ENCODE data around the gene RAB14. TPM values are rescaled to one million over a fixed set of nuclear protein-coding genes. Genes with fewer than 3 reads are reported as not detected.

The RAB14 gene
- total and polyA plus RNA-seq, 10 of the 15 experiments (the other 5 are each of a cell fraction or from before 2014, with no cell fraction given), result 16.7 to 59.9 (median 25.4) TPM

DNA sequence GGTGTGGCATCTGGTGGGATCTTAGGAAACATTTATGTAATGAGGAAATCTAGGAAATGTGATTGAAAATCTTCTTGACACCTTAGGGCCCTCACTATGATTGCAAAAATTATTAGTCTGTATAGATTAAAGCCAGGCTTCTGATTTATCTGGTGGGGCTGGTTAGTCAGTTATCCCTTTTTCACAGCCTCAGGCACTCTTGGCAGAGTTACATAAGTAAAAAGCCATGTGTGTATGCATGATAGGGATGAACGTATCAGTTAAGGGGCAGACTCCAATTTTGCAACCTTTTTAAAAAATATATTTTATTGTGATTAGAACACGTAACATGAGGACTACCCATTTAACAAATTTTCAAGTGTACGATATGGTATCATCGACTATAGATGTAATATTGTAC lies 30.6 kb upstream of the RAB14 start:
- FAIRE-seq (no peak), ATAC-seq (no peak), DNase-seq (ENCODE audit: low read depth, low spot score) (no peak)
- Histone ChIP-seq H3K27ac (ENCODE audit: control insufficient read depth, insufficient read depth) (no peak overlapping the region), H3K79me2 (ENCODE audit: control insufficient read depth, insufficient read depth, low read length) (no peaks in the 10 kb centered on the region), H3K4me1 (ENCODE audit: control insufficient read depth, insufficient read depth, low read length) (no peaks in the 10 kb centered on the region), H2AFZ (ENCODE audit: control insufficient read depth, low read depth, low read length) (no peak overlapping the region), H3K9ac (ENCODE audit: control insufficient read depth, insufficient read depth, low read length) (no peak overlapping the region), H3K4me3 (no peak overlapping the region), H3K4me2 (ENCODE audit: control insufficient read depth, insufficient read depth) (no peak overlapping the region), H3K27me3 (replicated peaks in 1 of 2; ENCODE audit: control insufficient read depth in 2 of 2, insufficient read depth in 2 of 2, low read length in 1 of 2) (no peaks in the 10 kb centered on the region), H4K20me1 (ENCODE audit: control insufficient read depth, insufficient read depth) (no peaks in the 10 kb centered on the region), H3K9me3 (replicated peaks; ENCODE audit: control insufficient read depth, insufficient read depth, low read length) (no peaks in the 10 kb centered on the region), H3K36me3 (ENCODE audit: control insufficient read depth in 2 of 2, insufficient read depth in 2 of 2, low read length in 1 of 2) (no peaks in the 10 kb centered on the region; a peak in 1 of 4 replicates)
- no TSS peak for BruUV-seq (replicated peaks)
- in situ Hi-C loops (cut with MboI), result no loop called here
- intact Hi-C loops (cut with micrococcal nuclease; ENCODE audit: unreplicated experiment), result no loop called here
- CTCF ChIA-PET, result interaction anchor here (0.9 to 1.0 kb wide), 3 partner anchors 10 to 19 kb away, joined by 3 to 4 read pairs (median 3); no protein-coding TSS in a partner anchor
- POLR2A ChIA-PET, result no interaction called here
- RAD21 ChIA-PET (ENCODE audit: unreplicated experiment), result no interaction called here
- SMC1A ChIA-PET (ENCODE audit: uncharacterized antibody, unreplicated experiment), result no interaction called here
- 83% methylated on average over 4 of the region's 4 CpGs for WGBS (ENCODE audit: insufficient coverage, insufficient replicate concordance, low lambda C conversion rate, missing lambda C conversion rate)
- TF ChIP-seq CHD1 (IDR thresholded peaks at IDR 0.05; ENCODE audit: low read depth, low read length) (no peak), ZNF384 (IDR thresholded peaks at IDR 0.05; ENCODE audit: borderline replicate concordance, low read depth, low read length) (no peak), BACH1 (IDR thresholded peaks at IDR 0.05; ENCODE audit: borderline replicate concordance) (no peak), PAX5 (IDR thresholded peaks at IDR 0.05; ENCODE audit: borderline replicate concordance, low read depth, low read length) (no peak), HDAC2 (IDR thresholded peaks at IDR 0.05) (no peak), RAD21 (IDR thresholded peaks at IDR 0.05; ENCODE audit: insufficient read depth, low read depth, low read length) (no peak), ZBED1 (IDR thresholded peaks at IDR 0.05; ENCODE audit: borderline replicate concordance) (no peak), ZNF274 (IDR thresholded peaks at IDR 0.05; ENCODE audit: insufficient read depth, insufficient read length) (no peak), MYC (IDR thresholded peaks at IDR 0.05; ENCODE audit: insufficient read depth, insufficient read length, insufficient replicate concordance, low read length, severe bottlenecking) (no peak), MTA3 (IDR thresholded peaks at IDR 0.05; ENCODE audit: borderline replicate concordance, low read length) (no peak), FOXK2 (IDR thresholded peaks at IDR 0.05) (no peak), MEF2B (IDR thresholded peaks at IDR 0.05; ENCODE audit: partially characterized antibody, poor library complexity, severe bottlenecking) (no peak), JUNB (IDR thresholded peaks at IDR 0.05) (no peak), ZNF24 (IDR thresholded peaks at IDR 0.05) (no peak)
- TF ChIP-seq, protein P1, sequence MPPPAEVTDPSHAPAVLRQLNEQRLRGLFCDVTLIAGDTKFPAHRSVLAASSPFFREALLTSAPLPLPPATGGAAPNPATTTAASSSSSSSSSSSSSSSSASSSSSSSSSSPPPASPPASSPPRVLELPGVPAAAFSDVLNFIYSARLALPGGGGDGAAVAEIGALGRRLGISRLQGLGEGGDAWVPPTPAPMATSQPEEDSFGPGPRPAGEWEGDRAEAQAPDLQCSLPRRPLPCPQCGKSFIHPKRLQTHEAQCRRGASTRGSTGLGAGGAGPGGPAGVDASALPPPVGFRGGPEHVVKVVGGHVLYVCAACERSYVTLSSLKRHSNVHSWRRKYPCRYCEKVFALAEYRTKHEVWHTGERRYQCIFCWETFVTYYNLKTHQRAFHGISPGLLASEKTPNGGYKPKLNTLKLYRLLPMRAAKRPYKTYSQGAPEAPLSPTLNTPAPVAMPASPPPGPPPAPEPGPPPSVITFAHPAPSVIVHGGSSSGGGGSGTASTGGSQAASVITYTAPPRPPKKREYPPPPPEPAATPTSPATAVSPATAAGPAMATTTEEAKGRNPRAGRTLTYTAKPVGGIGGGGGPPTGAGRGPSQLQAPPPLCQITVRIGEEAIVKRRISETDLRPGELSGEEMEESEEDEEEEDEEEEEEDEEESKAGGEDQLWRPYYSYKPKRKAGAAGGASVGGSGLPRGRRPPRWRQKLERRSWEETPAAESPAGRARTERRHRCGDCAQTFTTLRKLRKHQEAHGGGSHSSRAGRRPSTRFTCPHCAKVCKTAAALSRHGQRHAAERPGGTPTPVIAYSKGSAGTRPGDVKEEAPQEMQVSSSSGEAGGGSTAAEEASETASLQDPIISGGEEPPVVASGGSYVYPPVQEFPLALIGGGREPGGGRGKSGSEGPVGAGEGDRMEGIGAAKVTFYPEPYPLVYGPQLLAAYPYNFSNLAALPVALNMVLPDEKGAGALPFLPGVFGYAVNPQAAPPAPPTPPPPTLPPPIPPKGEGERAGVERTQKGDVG (CRISPR knock-in tag; IDR thresholded peaks at IDR 0.05), result no peak
- TF ChIP-seq, protein P2, sequence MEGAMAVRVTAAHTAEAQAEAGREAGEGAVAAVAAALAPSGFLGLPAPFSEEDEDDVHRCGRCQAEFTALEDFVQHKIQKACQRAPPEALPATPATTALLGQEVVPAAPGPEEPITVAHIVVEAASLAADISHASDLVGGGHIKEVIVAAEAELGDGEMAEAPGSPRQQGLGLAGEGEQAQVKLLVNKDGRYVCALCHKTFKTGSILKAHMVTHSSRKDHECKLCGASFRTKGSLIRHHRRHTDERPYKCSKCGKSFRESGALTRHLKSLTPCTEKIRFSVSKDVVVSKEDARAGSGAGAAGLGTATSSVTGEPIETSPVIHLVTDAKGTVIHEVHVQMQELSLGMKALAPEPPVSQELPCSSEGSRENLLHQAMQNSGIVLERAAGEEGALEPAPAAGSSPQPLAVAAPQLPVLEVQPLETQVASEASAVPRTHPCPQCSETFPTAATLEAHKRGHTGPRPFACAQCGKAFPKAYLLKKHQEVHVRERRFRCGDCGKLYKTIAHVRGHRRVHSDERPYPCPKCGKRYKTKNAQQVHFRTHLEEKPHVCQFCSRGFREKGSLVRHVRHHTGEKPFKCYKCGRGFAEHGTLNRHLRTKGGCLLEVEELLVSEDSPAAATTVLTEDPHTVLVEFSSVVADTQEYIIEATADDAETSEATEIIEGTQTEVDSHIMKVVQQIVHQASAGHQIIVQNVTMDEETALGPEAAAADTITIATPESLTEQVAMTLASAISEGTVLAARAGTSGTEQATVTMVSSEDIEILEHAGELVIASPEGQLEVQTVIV (IDR thresholded peaks at IDR 0.05; ENCODE audit: borderline replicate concordance, partially characterized antibody), result no peak
- TF ChIP-seq, protein P3, sequence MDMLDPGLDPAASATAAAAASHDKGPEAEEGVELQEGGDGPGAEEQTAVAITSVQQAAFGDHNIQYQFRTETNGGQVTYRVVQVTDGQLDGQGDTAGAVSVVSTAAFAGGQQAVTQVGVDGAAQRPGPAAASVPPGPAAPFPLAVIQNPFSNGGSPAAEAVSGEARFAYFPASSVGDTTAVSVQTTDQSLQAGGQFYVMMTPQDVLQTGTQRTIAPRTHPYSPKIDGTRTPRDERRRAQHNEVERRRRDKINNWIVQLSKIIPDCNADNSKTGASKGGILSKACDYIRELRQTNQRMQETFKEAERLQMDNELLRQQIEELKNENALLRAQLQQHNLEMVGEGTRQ (IDR thresholded peaks at IDR 0.05; ENCODE audit: borderline replicate concordance, low read depth, low read length), result no peak
- TF ChIP-seq, protein P4, sequence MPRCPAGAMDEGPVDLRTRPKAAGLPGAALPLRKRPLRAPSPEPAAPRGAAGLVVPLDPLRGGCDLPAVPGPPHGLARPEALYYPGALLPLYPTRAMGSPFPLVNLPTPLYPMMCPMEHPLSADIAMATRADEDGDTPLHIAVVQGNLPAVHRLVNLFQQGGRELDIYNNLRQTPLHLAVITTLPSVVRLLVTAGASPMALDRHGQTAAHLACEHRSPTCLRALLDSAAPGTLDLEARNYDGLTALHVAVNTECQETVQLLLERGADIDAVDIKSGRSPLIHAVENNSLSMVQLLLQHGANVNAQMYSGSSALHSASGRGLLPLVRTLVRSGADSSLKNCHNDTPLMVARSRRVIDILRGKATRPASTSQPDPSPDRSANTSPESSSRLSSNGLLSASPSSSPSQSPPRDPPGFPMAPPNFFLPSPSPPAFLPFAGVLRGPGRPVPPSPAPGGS (IDR thresholded peaks at IDR 0.05; ENCODE audit: borderline replicate concordance, insufficient read depth, low read depth, low read length, poor library complexity, severe bottlenecking), result no peak
